HG03175 (cell line): ENCODE measurements around the gene C4BPB.

Experiments used
- ATAC-seq: cut with Tn5 transposase; IDR thresholded peaks from one replicate; pipeline ENCODE4 v1.9.1; 2021; ENCODE audit warnings: mild to moderate bottlenecking, moderate library complexity; ENCODE audit not compliant: unreplicated experiment

The C4BPB gene

DNA sequence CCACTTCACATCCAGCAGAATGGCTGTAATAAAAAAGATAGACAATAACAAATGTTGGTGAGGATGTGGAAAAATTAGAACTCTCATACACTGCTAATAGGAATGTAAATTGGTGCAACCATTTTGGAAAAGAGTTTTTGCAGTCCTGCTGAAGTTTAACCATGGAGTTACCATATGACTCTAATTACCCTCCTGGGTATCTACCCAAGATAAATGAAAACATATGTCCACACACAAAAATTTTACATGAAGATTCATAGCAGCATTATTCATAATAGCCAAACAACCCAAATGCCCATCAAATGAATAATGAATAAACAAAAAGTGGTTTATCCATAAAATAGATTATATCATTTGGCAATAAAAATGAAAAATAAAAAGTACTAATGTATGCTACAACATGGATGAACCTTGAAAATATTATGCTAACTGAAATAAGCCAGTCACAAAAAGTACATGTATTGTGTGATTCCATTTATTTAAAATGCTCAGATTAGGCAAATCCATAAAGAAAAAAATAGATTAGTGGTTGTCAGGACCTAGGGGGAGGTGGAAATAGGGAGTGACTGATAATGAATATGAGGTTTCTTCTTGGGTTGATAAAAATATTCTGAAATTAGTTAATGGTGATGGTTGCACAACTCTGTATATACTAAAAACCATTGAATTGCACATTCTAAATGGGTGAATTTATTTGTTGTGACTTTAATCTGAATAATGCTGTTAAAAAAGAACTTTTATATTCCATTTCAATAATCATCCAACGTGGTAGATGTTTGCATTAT lies 41.8 kb downstream of the C4BPB start:
- no peak for ATAC-seq

DNA sequence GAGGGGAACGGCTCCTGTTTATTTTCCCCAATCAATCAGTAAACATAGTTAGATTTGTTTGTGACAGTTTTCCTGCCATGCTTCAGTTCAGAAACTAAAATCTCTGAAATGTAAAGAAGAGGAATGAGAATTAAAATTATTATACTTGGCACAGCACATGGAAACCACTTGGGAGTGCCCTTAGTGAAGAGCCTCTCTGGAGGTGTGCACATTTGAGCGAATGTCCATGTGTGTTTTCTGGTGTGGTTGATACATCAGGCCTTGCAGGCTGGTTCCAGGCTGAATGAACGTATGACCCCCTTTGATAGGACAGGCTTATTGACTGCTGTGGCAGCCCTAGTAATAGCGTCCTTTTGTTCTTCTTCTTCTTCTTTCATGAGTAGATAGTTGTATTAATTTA lies 42.5 kb downstream of the C4BPB start:
- no peak for ATAC-seq

DNA sequence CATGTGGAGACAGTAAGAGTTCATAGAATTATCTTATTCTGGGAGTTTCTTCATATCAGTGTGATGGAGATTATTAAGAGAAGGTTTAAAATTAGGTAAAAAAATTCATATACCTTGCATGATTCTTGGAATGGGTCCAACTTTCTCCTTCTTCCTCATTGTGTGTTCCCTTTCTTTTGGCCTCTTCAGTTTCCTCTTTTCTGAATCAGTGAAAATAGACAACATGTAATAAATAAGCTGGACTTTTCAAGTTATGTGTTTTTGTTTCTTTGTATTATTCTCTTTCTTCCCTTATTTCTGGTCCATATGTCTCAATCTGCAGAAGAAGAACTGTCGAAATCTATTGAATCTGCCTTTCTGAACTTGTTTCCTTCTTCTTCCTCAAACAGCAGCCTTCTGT lies 45.9 kb downstream of the C4BPB start:
- no peak for ATAC-seq

DNA sequence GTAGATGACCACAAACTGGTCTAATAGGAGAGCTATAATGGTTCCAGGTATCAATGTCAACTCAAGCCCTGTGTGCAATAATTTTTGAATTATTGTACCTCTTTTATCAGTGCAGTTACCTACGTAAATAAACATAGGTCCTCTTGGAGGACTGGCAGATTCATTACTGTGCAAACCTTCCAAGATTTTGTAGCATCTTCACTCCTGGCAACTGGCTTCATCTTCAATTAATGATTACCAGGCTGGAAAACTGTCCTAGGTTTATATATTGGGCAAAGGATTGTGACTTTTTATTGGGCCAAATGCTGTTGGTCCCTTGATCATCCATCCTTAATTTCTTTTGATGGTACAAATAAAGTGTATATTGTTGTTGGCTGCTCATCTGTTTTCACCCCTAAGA lies 51.0 kb downstream of the C4BPB start:
- ATAC-seq: no peak

DNA sequence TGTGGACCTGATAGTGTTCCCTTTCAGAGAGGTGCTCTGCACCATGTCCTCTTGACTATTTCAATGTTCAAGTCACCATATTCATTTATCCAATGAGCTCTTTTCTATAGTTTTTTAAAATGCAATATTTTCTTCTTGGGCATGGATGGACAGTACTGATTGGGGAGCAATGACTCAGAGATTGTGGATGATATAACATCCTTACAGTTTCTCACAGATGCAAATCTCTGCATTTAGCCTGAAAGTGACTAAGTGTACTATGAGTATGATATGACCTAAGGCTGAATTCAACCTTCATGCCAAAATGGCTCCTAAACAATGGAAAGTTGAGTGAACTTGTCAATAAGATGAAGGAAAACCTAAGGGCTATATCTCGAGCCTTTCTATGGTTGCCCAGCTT lies 51.9 kb downstream of the C4BPB start:
- no peak for ATAC-seq

DNA sequence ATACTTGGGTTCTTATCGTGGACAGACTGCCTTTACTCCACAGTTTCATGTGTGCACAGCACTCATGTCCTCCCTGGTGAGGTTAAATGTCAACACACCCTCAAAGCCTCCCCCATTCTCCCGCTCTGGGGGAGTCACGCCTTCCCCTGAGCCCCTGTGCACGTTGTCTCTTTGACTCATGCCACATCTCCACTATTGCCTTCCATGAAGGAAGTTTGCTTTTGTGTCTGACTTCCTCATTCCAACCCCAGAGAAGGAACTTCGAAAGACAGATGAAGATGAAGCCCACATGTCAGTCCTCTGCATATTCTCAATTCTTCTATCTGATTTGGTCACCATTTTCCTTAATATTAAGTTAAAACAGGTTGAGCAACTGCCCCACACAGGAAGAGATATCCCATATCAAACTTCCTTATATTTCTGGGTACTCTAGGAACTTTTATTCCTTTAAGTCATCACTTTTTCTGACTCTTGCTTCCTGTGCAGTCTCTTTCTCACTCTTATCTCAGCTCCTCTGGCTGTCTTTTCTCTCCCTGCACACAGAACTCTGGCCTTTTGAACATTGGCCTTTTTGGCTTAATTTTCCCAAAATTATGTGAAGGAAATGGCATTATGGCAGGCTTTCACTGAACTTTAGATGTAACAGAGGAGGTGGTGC lies 56.9 kb downstream of the C4BPB start:
- no peak for ATAC-seq
